Lower leg skin (tissue), 4 donors: ENCODE measurements around the gene MAST4. TPM values are rescaled to one million over a fixed set of nuclear protein-coding genes. Genes with fewer than 3 reads are reported as not detected.

ENCODE experiments used
- DNase-seq, 2 donors: peaks; one replicate each; pipeline ENCODE4 v3.0.0-alpha.2; 2019; ENCODE audit warnings: low spot score in 2 of 2
- H3K4me3 ChIP-seq: fragments of 200-600 bp; sonication (generic); 2 replicates; pipeline ENCODE4 v1.5.1; 2017; ENCODE audit warnings: mild to moderate bottlenecking, low read depth; ENCODE audit not compliant: poor library complexity, severe bottlenecking
- CTCF ChIP-seq, 3 donors: fragments of 450-650 bp; IDR thresholded peaks; one replicate each; pipeline ENCODE4 v1.5.1; 2016; ENCODE audit warnings: antibody characterized with exemption in 3 of 3, mild to moderate bottlenecking in 3 of 3, moderate library complexity in 2 of 3
- POLR2A ChIP-seq, 2 donors: fragments of 450-650 bp; IDR thresholded peaks; one replicate each; pipeline ENCODE4 v1.6.1; 2016 to 2017; ENCODE audit warnings: antibody characterized with exemption in 2 of 2, mild to moderate bottlenecking in 1 of 2, moderate library complexity in 1 of 2
- WGBS, 2 donors: methylation state at CpG; one replicate each; pipeline ENCODE4 v1.1.5; 2018; 5-methylcytosine and 5-hydroxymethylcytosine counted together
- intact Hi-C: fragments of 100-400 bp; cut with DNase I; formaldehyde crosslinking; loops from one replicate; pipeline ENCODE4 v1.15.0; 2023; ENCODE audit warnings: low total_unique reads
- total RNA-seq, 4 donors: library from RNA; depleted of rRNA; stranded (reverse); fragments of >200 nt; gene quantifications; one replicate each; pipeline ENCODE4 v1.1.0, GENCODE V29; 2016

Gene MAST4
- total RNA-seq, 4 donors from 2014 or later = 49.0 to 109 (median 55.5) TPM

DNA sequence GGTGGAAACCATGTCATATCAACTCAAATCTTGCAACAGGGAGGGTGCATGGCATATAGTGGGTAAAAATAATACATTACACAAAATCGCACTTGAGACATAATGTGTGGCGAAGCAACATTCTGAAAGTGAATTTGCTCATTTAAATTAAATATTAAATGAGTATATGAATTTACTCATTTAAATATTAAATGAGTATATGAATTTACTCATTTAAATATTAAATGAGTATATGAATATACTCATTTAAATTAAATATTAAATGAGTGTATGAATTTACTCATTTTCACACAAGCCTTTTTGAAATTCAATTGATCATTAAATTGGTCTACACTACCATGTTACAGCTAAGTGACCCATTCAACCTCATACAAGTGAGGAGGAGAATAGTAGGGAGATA lies 10.5 kb downstream of the MAST4 start:
- intact Hi-C loops = no loop called here
- no peak for TF ChIP-seq CTCF (IDR thresholded peaks at IDR 0.05)
- TF ChIP-seq POLR2A (IDR thresholded peaks at IDR 0.05) = no peak
- no peak for DNase-seq
- 92 to 96% methylated on average over 2 of the region's 2 CpGs for WGBS, 2 donors
- H3K4me3 ChIP-seq = no peak overlapping the region

DNA sequence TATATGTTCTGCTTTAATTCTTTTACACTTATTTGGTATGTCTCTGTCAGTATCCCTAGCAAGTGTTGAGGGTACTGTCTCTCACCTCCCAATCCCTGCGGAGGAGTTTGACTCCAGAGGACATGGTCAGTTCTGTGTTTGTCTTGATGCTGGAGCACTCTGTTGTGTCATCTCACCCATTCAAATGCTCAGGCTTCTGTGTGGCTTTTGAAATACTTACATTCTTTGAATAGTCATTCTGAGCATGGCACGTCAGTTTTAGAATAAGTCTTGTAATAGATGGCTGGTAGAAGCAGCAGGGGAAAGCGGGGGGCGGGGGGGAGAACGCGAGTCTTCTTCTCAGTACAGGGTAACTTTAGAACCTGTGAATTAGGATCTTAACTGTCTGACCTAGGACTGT lies 12.3 kb downstream of the MAST4 start:
- DNase-seq = no peak
- intact Hi-C loops = no loop called here
- no peak overlapping the region for H3K4me3 ChIP-seq
- no peak for TF ChIP-seq POLR2A (IDR thresholded peaks at IDR 0.05)
- no peak for TF ChIP-seq CTCF (IDR thresholded peaks at IDR 0.05)
- WGBS, 2 donors = 92 to 96% methylated on average over 6 of the region's 6 CpGs

GRCh38 chr5:66609615-66610014 lies 13.4 kb downstream of the MAST4 start:
- no peak for TF ChIP-seq POLR2A (IDR thresholded peaks at IDR 0.05)
- TF ChIP-seq CTCF (IDR thresholded peaks at IDR 0.05) = no peak
- intact Hi-C loops = no loop called here
- no peak overlapping the region for H3K4me3 ChIP-seq
- DNase-seq = no peak

- intact Hi-C loops = no loop called here
- TF ChIP-seq POLR2A (IDR thresholded peaks at IDR 0.05) = no peak
- no peak for TF ChIP-seq CTCF (IDR thresholded peaks at IDR 0.05)
- no peak for DNase-seq
- no peak overlapping the region for H3K4me3 ChIP-seq
- WGBS, 2 donors = 80 to 83% methylated on average over 5 of the region's 5 CpGs
These were observed 16.0 kb downstream of the MAST4 start for GRCh38 chr5:66612226-66612625.

- H3K4me3 ChIP-seq = no peak overlapping the region
- WGBS, 2 donors = 91 to 92% methylated on average over 3 of the region's 3 CpGs
- TF ChIP-seq CTCF (IDR thresholded peaks at IDR 0.05) (no peak), POLR2A (IDR thresholded peaks at IDR 0.05) (no peak)
- intact Hi-C loops = no loop called here
- no peak for DNase-seq
These were observed 18.9 kb downstream of the MAST4 start for GRCh38 chr5:66615136-66615535.

- no peak for DNase-seq
- TF ChIP-seq CTCF (IDR thresholded peaks at IDR 0.05) (no peak), POLR2A (IDR thresholded peaks at IDR 0.05) (no peak)
- intact Hi-C loops = no loop called here
- H3K4me3 ChIP-seq = no peak overlapping the region
- WGBS, 2 donors = 62 to 84% methylated on average over 4 of the region's 4 CpGs
These were observed 19.7 kb downstream of the MAST4 start for GRCh38 chr5:66615894-66616293.
